GM23338 (cell line): ENCODE data around the gene DHRSX. TPM values are rescaled to one million over a fixed set of nuclear protein-coding genes. Genes with fewer than 3 reads are reported as not detected.

Experiments
- ATAC-seq: fragments of 200-7000 bp; cut with Tn5 transposase; 3 replicates; pipeline ENCODE4 v1.9.1; 2020
- DNase-seq: peaks from one replicate; pipeline ENCODE4 v3.0.0-alpha.2; 2015; ENCODE audit warnings: low spot score
- H2AFZ ChIP-seq: fragments of 200-600 bp; sonication (generic); 2 replicates; pipeline ENCODE4 v1.8.0; 2016; ENCODE audit warnings: antibody characterized with exemption, mild to moderate bottlenecking, moderate library complexity
- H3F3A ChIP-seq: fragments of 200-600 bp; sonication (generic); replicated peaks from 2 replicates; pipeline ENCODE4 v1.8.0; 2017; ENCODE audit warnings: antibody characterized with exemption, mixed run types, low read depth
- H3K27ac ChIP-seq: fragments of 200-600 bp; sonication (generic); 2 replicates; pipeline ENCODE4 v1.6.1; 2016; ENCODE audit warnings: low read depth
- H3K27me3 ChIP-seq: fragments of 200-600 bp; sonication (generic); 2 replicates; pipeline ENCODE4 v1.8.0; 2016; ENCODE audit warnings: mild to moderate bottlenecking, mixed run types, moderate library complexity; ENCODE audit not compliant: insufficient read depth
- H3K36me3 ChIP-seq: fragments of 200-600 bp; sonication (generic); 2 replicates; pipeline ENCODE4 v1.8.0; 2016; ENCODE audit warnings: mild to moderate bottlenecking; ENCODE audit not compliant: insufficient read depth
- H3K4me1 ChIP-seq: fragments of 200-600 bp; sonication (generic); 2 replicates; pipeline ENCODE4 v1.8.0; 2016; ENCODE audit warnings: mild to moderate bottlenecking, moderate library complexity; ENCODE audit not compliant: insufficient read depth
- H3K4me2 ChIP-seq: fragments of 200-600 bp; sonication (generic); 2 replicates; pipeline ENCODE4 v1.7.1; 2017; ENCODE audit warnings: mixed run types
- H3K4me3 ChIP-seq: fragments of 200-600 bp; sonication (generic); 2 replicates; pipeline ENCODE4 v1.6.1; 2016; ENCODE audit warnings: mixed run types
- H3K79me2 ChIP-seq: fragments of 200-600 bp; sonication (generic); replicated peaks from 2 replicates; pipeline ENCODE4 v1.8.0; 2017; ENCODE audit warnings: mild to moderate bottlenecking; ENCODE audit not compliant: insufficient read depth
- H3K9me2 ChIP-seq: fragments of 200-600 bp; sonication (generic); 2 replicates; pipeline ENCODE4 v1.8.0; 2017; ENCODE audit not compliant: insufficient read depth
- H4K20me1 ChIP-seq: fragments of 200-600 bp; sonication (generic); replicated peaks from 2 replicates; pipeline ENCODE4 v1.8.0; 2017; ENCODE audit warnings: mild to moderate bottlenecking; ENCODE audit not compliant: insufficient read depth
- H3K27ac Mint-ChIP-seq: 2 replicates; pipeline ENCODE4 v1.8.0; 2020; ENCODE audit warnings: inconsistent platforms, mild to moderate bottlenecking, moderate library complexity, mixed read lengths
- H3K27me3 Mint-ChIP-seq: 3 replicates; pipeline ENCODE4 v1.8.0; 2022; ENCODE audit warnings: low read depth, mild to moderate bottlenecking, moderate library complexity, mixed read lengths, inconsistent platforms; ENCODE audit not compliant: insufficient read depth, poor library complexity
- H3K36me3 Mint-ChIP-seq: 3 replicates; pipeline ENCODE4 v1.8.0; 2021; ENCODE audit warnings: low read depth, mild to moderate bottlenecking, inconsistent platforms, moderate library complexity, mixed read lengths
- H3K4me1 Mint-ChIP-seq: 3 replicates; pipeline ENCODE4 v1.8.0; 2020; ENCODE audit warnings: mild to moderate bottlenecking, inconsistent platforms, mixed read lengths
- H3K4me3 Mint-ChIP-seq: 3 replicates; pipeline ENCODE4 v1.8.0; 2021; ENCODE audit warnings: moderate library complexity, mild to moderate bottlenecking, inconsistent platforms, mixed read lengths
- H3K9me3 Mint-ChIP-seq: 3 replicates; pipeline ENCODE4 v1.8.0; 2020; ENCODE audit warnings: moderate library complexity, mild to moderate bottlenecking, inconsistent platforms, mixed read lengths
- CREB1 ChIP-seq: fragments of 250-450 bp; sonication (Bioruptor Pico); IDR thresholded peaks from 2 replicates; pipeline ENCODE4 v1.5.0; 2020; ENCODE audit warnings: low read depth, mild to moderate bottlenecking, moderate library complexity
- CTCF ChIP-seq, 2 experiments: fragments of 200-600 bp in 1 of 2; sonication (generic) in 1 of 2; conservative IDR thresholded peaks; 2 replicates each; pipeline versions ENCODE4 v1.5.1 to v1.6.1; 2016 to 2017; ENCODE audit warnings: antibody characterized with exemption in 2 of 2, low read depth in 2 of 2, mild to moderate bottlenecking in 2 of 2, moderate library complexity in 1 of 2
- ETS1 ChIP-seq: IDR thresholded peaks from 2 replicates; pipeline ENCODE4 v1.6.1; 2016; ENCODE audit warnings: antibody characterized with exemption
- EZH2 ChIP-seq: fragments of 200-600 bp; sonication (generic); IDR thresholded peaks from one replicate; pipeline ENCODE4 v1.8.0; 2017; ENCODE audit warnings: antibody characterized with exemption, mild to moderate bottlenecking, low read depth; ENCODE audit not compliant: unreplicated experiment
- EZH2phosphoT487 ChIP-seq: fragments of 200-600 bp; sonication (generic); IDR thresholded peaks from one replicate; pipeline ENCODE4 v1.8.1; 2018; ENCODE audit warnings: antibody characterized with exemption; ENCODE audit not compliant: unreplicated experiment
- JUNB ChIP-seq: IDR thresholded peaks from one replicate; pipeline ENCODE4 v1.6.1; 2016; ENCODE audit warnings: antibody characterized with exemption; ENCODE audit not compliant: unreplicated experiment
- NANOG ChIP-seq: IDR thresholded peaks from 2 replicates; pipeline ENCODE4 v1.6.1; 2016; ENCODE audit warnings: antibody characterized with exemption, borderline replicate concordance
- POLR2AphosphoS5 ChIP-seq: IDR thresholded peaks from 2 replicates; pipeline ENCODE4 v1.6.1; 2016; ENCODE audit warnings: antibody characterized with exemption, low read depth
- REST ChIP-seq: IDR thresholded peaks from one replicate; pipeline ENCODE4 v1.6.1; 2018; ENCODE audit warnings: antibody characterized with exemption; ENCODE audit not compliant: unreplicated experiment
- STAT1 ChIP-seq: IDR thresholded peaks from one replicate; pipeline ENCODE4 v1.6.1; 2016; ENCODE audit warnings: antibody characterized with exemption; ENCODE audit not compliant: unreplicated experiment
- ZNF114 ChIP-seq: fragments of 250-450 bp; sonication (Bioruptor Pico); IDR thresholded peaks from 2 replicates; pipeline ENCODE4 v1.5.0; 2020; ENCODE audit warnings: mild to moderate bottlenecking, moderate library complexity
- ZNF331 ChIP-seq: fragments of 250-450 bp; sonication (Bioruptor Pico); IDR thresholded peaks from 2 replicates; pipeline ENCODE4 v1.5.0; 2020; ENCODE audit warnings: low read depth, mild to moderate bottlenecking, moderate library complexity
- ZNF462 ChIP-seq: fragments of 250-450 bp; sonication (Bioruptor Pico); IDR thresholded peaks from 2 replicates; pipeline ENCODE4 v1.5.0; 2020; ENCODE audit warnings: mild to moderate bottlenecking, moderate library complexity
- polyA plus RNA-seq: library from polyadenylated mRNA; unstranded; fragments of >200 nt; fragmentation: Nextera tagmentation; extraction: Ambion mirVana; gene quantifications from 2 replicates; pipeline ENCODE4 v1.2.1, GENCODE V29; 2016
- total RNA-seq: library from RNA; depleted of rRNA; stranded (reverse); fragments of >200 nt; shearing (Covaris generic); gene quantifications from 2 replicates; pipeline ENCODE4 v1.2.3, GENCODE V29; 2014

The DHRSX gene
- total and polyA plus RNA-seq, 2 experiments from 2014 or later, result 33.9 to 43.0 TPM

- Histone ChIP-seq H3K79me2 (no peaks in the 10 kb centered on the region), H2AFZ (no peak overlapping the region), H3K9me2 (peaks cover 14% of the 10 kb centered on the region), H3K27ac (no peak overlapping the region), H3K27me3 (no peaks in the 10 kb centered on the region), H3K4me3 (no peak overlapping the region), H3K4me1 (no peaks in the 10 kb centered on the region), H3K4me2 (no peak overlapping the region), H4K20me1 (no peaks in the 10 kb centered on the region), H3K36me3 (peaks cover 9% of the 10 kb centered on the region; the same call in 1 of the 2 replicates), H3F3A (peaks cover 8% of the 10 kb centered on the region; the same call in 1 of the 2 replicates)
- H3K4me1 Mint-ChIP-seq, result no peaks in the 10 kb centered on the region
- H3K36me3 Mint-ChIP-seq, result peaks cover 59% of the 10 kb centered on the region
- H3K4me3 Mint-ChIP-seq, result no peak overlapping the region
- DNase-seq (no peak), ATAC-seq (no peak)
- TF ChIP-seq CREB1 (CRISPR knock-in tag) (no peak), JUNB (no peak), STAT1 (no peak), ZNF114 (no peak), EZH2 (no peak), ZNF331 (CRISPR knock-in tag) (no peak), ZNF462 (CRISPR knock-in tag) (no peak), CTCF (conservative IDR thresholded peaks at IDR 0.05; ENCODE audit: low read depth in 2 of 2) (no peak), REST (no peak), EZH2phosphoT487 (no peak), POLR2AphosphoS5 (no peak), NANOG (no peak), ETS1 (no peak)
- H3K27ac Mint-ChIP-seq, result no peak overlapping the region
- peaks cover 44% of the 10 kb centered on the region for H3K9me3 Mint-ChIP-seq
- peaks cover 2% of the 10 kb centered on the region for H3K27me3 Mint-ChIP-seq
Observed at GRCh38 chrX:2284133-2284532, 216.6 kb downstream of the DHRSX start.
